ENCODE results near the gene BCKDHA. TPM values are rescaled to one million over a fixed set of nuclear protein-coding genes. Genes with fewer than 3 reads are reported as not detected.

Gene BCKDHA
- total RNA-seq, 1 donor from 2014 or later: 9.2 TPM

DNA sequence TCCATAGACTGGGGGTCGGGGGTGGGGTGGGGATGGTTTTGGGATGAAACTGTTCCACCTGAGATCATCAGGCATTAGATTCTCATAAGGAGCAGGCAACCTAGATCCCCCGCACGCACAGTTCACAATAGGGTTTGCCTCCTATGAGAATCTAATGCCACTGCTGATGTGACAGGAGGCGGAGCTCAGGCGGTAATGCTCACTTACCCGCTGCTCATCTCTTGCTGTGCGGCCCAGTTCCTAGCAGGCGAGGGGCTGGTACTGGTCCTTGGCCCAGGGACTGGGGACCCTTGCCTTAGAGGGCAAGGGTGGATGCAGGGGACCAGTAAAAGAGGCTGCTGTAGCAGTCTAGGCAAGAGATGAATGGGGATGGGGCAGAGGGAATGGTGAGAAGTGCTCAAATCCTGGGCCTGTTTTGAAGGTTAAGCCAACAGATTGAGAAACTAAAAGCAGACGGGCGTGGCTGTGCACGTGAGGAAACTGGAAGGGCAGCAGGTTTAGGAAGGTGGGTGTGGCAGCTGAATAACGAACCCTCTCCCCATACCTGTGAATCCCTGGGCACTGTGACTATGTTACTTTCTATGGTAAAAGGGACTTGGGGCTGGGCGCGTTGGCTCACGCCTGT is 43.8 kb downstream of the BCKDHA start:
- Histone ChIP-seq H3K4me1 (ENCODE audit: insufficient read depth, low read length) (peaks cover 5% of the 10 kb centered on the region), H3K4me3 (ENCODE audit: insufficient read depth, low read depth, low read length) (no peak overlapping the region), H3K27ac (ENCODE audit: low read depth, low read length) (no peak overlapping the region), H3K27me3 (ENCODE audit: insufficient read depth, low read length) (no peaks in the 10 kb centered on the region), H3K79me2 (ENCODE audit: insufficient read depth, low read length) (peaks cover 15% of the 10 kb centered on the region), H2AFZ (ENCODE audit: low read depth, low read length) (no peak overlapping the region), H3K4me2 (ENCODE audit: low read length) (no peak overlapping the region), H3K36me3 (ENCODE audit: insufficient read depth, low read length) (no peaks in the 10 kb centered on the region), H3K9ac (ENCODE audit: low read length) (no peak overlapping the region), H3K9me3 (ENCODE audit: insufficient read depth, low read depth, low read length) (no peaks in the 10 kb centered on the region), H4K20me1 (ENCODE audit: insufficient read depth, low read length) (no peaks in the 10 kb centered on the region)
- DNase-seq (ENCODE audit: low read depth): no peak
- H3K27me3 Mint-ChIP-seq (ENCODE audit: low read depth, unreplicated experiment): peaks cover 18% of the 10 kb centered on the region
- H3K4me3 Mint-ChIP-seq (ENCODE audit: unreplicated experiment): no peak overlapping the region
- TF ChIP-seq, protein P1, sequence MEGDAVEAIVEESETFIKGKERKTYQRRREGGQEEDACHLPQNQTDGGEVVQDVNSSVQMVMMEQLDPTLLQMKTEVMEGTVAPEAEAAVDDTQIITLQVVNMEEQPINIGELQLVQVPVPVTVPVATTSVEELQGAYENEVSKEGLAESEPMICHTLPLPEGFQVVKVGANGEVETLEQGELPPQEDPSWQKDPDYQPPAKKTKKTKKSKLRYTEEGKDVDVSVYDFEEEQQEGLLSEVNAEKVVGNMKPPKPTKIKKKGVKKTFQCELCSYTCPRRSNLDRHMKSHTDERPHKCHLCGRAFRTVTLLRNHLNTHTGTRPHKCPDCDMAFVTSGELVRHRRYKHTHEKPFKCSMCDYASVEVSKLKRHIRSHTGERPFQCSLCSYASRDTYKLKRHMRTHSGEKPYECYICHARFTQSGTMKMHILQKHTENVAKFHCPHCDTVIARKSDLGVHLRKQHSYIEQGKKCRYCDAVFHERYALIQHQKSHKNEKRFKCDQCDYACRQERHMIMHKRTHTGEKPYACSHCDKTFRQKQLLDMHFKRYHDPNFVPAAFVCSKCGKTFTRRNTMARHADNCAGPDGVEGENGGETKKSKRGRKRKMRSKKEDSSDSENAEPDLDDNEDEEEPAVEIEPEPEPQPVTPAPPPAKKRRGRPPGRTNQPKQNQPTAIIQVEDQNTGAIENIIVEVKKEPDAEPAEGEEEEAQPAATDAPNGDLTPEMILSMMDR (IDR thresholded peaks at IDR 0.05; ENCODE audit: insufficient read depth, low read depth, low read length): no peak
- TF ChIP-seq EZH2 (IDR thresholded peaks at IDR 0.05; ENCODE audit: insufficient read depth, low read length): no peak
- no peaks in the 10 kb centered on the region for H3K9me3 Mint-ChIP-seq (ENCODE audit: unreplicated experiment)
- FAIRE-seq: no peak
- H3K4me1 Mint-ChIP-seq (ENCODE audit: low read depth, unreplicated experiment): peaks cover 1% of the 10 kb centered on the region
- H3K27ac Mint-ChIP-seq (ENCODE audit: unreplicated experiment): no peak overlapping the region
- peaks cover 2% of the 10 kb centered on the region for H3K36me3 Mint-ChIP-seq (ENCODE audit: low read depth, unreplicated experiment)

DNA sequence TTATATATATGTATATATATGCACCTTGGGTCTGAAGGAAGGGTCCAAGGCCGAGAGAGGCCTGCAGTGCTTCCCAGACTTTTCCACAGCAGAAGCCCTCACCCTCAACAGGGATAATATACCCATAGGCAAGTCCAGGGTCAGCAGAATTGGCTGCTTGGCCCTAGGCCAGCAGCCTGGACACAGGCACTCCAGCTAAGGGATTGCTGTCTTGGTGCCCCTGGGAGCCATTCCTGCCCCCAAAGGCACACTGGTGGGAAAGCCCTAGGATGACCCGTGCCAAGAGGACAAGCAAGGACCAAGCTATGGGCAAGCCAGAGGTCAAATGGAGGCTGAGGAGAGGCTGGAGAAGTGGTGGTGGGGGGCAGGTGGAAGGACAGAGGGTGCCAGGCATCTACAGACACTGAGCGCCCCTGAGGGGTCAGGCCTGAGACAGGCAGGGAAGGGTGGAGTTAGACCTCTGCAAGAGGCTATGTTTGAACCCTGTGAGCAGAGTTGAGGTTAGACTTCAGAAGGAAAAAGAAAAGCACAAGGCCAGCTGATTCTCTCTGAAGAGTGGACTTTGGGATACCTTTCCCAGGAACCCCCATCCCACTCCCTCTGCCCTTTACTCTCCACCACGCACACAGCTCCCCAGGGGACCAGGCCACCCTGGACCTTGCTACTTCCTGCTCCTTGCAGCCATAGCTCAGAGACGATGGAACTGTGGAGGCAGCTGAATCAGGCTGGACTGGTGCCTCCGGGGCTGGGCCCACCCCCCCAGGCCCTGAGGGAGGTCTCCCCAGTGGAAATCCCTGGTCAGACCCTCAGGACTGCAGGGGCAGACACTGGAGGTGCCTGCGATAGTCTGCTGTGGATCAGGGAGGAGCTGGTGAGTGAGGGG is 45.1 kb downstream of the BCKDHA start, which contains the start of gene ERICH4:
TSS of gene ERICH4 (plus strand) at position 684 of the 883 bp plus-strand sequence. CDS start at position 698, 14 bp downstream.
- Histone ChIP-seq H3K4me3 (ENCODE audit: insufficient read depth, low read depth, low read length) (no peak within 1 kb of the TSS), H3K36me3 (ENCODE audit: insufficient read depth, low read length) (no peaks in the 10 kb centered on the region), H4K20me1 (ENCODE audit: insufficient read depth, low read length) (no peaks in the 10 kb centered on the region), H3K4me1 (ENCODE audit: insufficient read depth, low read length) (peaks cover 5% of the 10 kb centered on the region), H3K27ac (ENCODE audit: low read depth, low read length) (no peak within 1 kb of the TSS), H2AFZ (ENCODE audit: low read depth, low read length) (no peak within 1 kb of the TSS), H3K27me3 (ENCODE audit: insufficient read depth, low read length) (no peaks in the 10 kb centered on the region), H3K9me3 (ENCODE audit: insufficient read depth, low read depth, low read length) (no peaks in the 10 kb centered on the region), H3K79me2 (ENCODE audit: insufficient read depth, low read length) (peaks cover 13% of the 10 kb centered on the region), H3K4me2 (ENCODE audit: low read length) (no peak within 1 kb of the TSS), H3K9ac (ENCODE audit: low read length) (no peak within 1 kb of the TSS)
- Mint-ChIP-seq H3K36me3 (ENCODE audit: low read depth, unreplicated experiment) (peaks cover under 1% of the 10 kb centered on the region), H3K27me3 (ENCODE audit: low read depth, unreplicated experiment) (peaks cover 23% of the 10 kb centered on the region), H3K4me3 (ENCODE audit: unreplicated experiment) (no peak within 1 kb of the TSS), H3K9me3 (ENCODE audit: unreplicated experiment) (no peaks in the 10 kb centered on the region), H3K4me1 (ENCODE audit: low read depth, unreplicated experiment) (peaks cover 1% of the 10 kb centered on the region), H3K27ac (ENCODE audit: unreplicated experiment) (no peak within 1 kb of the TSS)
- TF ChIP-seq, protein P1 (IDR thresholded peaks at IDR 0.05; ENCODE audit: insufficient read depth, low read depth, low read length): no peak
- DNase-seq (ENCODE audit: low read depth) (no peak), FAIRE-seq (no peak)

All from astrocyte (in vitro differentiated cells and primary cell).